Stimulated activated CD8-positive, alpha-beta memory T cell treated with anti-CD3 and anti-CD28 coated beads, Interleukin-4, amount 100 ng/mL, for 48 hours (primary cell): ENCODE measurements around the gene GABRR3.

Experiments
- DNase-seq: peaks from one replicate; pipeline ENCODE4 v3.0.0-alpha.2; 2020

GABRR3 gene

GRCh38 chr3:97954228-97954827, 80.8 kb downstream of the GABRR3 start:
- no peak for DNase-seq

GRCh38 chr3:97952872-97953271, 82.2 kb downstream of the GABRR3 start:
- DNase-seq = no peak

- DNase-seq = no peak
Measured at GRCh38 chr3:97952280-97952679, 82.8 kb downstream of the GABRR3 start.

GRCh38 chr3:97950360-97950759, 84.8 kb downstream of the GABRR3 start:
- DNase-seq = no peak

GRCh38 chr3:97949743-97950142, 85.4 kb downstream of the GABRR3 start:
- DNase-seq = no peak

GRCh38 chr3:97949110-97949485, 86.0 kb downstream of the GABRR3 start:
- DNase-seq = no peak

GRCh38 chr3:97948351-97949109, 86.6 kb downstream of the GABRR3 start:
- no peak for DNase-seq

GRCh38 chr3:97942801-97943546, 92.1 kb downstream of the GABRR3 start:
- DNase-seq = no peak

GRCh38 chr3:97940034-97940433, 95.1 kb downstream of the GABRR3 start:
- DNase-seq = no peak

GRCh38 chr3:97939401-97939800, 95.7 kb downstream of the GABRR3 start:
- DNase-seq = no peak

- DNase-seq = no peak
Measured at GRCh38 chr3:97938444-97938843, 96.7 kb downstream of the GABRR3 start.

- no peak for DNase-seq
Measured at GRCh38 chr3:97937205-97937604, 97.9 kb downstream of the GABRR3 start.

- DNase-seq = no peak
Measured at GRCh38 chr3:97935842-97936241, 99.3 kb downstream of the GABRR3 start.
